Activated naive CD8-positive, alpha-beta T cell treated with anti-CD3 and anti-CD28 coated beads for 36 hours (primary cell): ENCODE measurements around the gene PICK1. TPM values are rescaled to one million over a fixed set of nuclear protein-coding genes. Genes with fewer than 3 reads are reported as not detected.
"Not testable (repeated sequence)": the region's sequence is repeated elsewhere in the genome, so short reads cannot be mapped to it uniquely, and the experiment has no call there.

Experiments used
- DNase-seq: peaks from one replicate; pipeline ENCODE4 v3.0.0; 2021
- H3K27ac Mint-ChIP-seq: one replicate; pipeline ENCODE4 v1.8.0; 2022; ENCODE audit warnings: mild to moderate bottlenecking, moderate library complexity, mixed read lengths
- H3K27me3 Mint-ChIP-seq: one replicate; pipeline ENCODE4 v1.8.0; 2022; ENCODE audit warnings: mild to moderate bottlenecking, mixed read lengths
- H3K36me3 Mint-ChIP-seq: one replicate; pipeline ENCODE4 v1.8.0; 2021; ENCODE audit warnings: mild to moderate bottlenecking, mixed read lengths
- H3K4me1 Mint-ChIP-seq: one replicate; pipeline ENCODE4 v1.8.0; 2021; ENCODE audit warnings: mixed read lengths
- H3K4me3 Mint-ChIP-seq: one replicate; pipeline ENCODE4 v1.8.0; 2022; ENCODE audit warnings: mild to moderate bottlenecking, moderate library complexity, mixed read lengths
- H3K9me3 Mint-ChIP-seq: one replicate; pipeline ENCODE4 v1.8.0; 2022; ENCODE audit warnings: mixed read lengths
- total RNA-seq, 2 experiments: library from RNA; stranded (reverse); gene quantifications; one replicate each; pipeline ENCODE4 v1.2.3, GENCODE V29; 2021

Gene PICK1
- total RNA-seq, 2 experiments from 2014 or later: 19.3 TPM

DNA sequence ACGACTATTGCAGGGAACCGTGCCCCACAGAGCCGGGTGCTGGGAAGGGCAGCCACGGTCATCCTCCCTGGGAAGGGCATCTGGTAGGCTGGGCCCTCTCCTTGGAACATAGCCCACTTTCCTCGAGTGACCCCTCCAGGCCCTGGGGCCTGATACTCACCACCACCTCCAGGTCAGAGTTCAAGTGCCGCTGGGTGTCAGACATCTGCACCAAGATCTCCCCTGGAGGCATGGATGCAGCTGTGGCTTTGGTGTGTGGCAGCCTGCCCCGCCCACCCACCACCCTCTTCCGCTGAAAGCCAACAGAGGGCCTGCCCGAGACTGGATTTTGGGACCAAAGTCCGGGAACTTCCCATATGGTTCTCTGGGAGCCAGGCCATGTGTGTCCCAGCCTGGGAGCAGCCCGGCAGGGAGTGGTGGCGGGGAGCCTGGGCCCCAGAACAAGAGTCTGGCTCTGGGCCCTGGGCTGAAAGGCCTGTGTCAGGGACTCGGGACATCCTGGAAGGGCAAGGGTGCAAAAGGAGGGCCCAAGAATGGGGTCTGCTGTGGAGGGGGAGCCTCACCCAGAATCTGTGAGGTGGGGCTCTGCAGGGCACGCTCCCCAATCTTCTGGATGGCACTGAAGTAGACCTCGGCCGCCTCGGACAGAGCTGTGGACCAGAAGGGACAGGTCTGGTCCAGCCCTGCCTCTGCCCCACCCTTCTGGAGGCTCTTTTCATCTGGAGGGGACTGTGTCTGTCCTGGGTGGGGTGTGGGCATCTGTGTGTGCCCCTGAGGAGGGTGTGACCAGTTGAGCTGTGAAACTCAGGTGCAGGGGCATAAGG is 50.7 kb downstream of the PICK1 start:
- Mint-ChIP-seq H3K9me3 (peaks cover 2% of the 10 kb centered on the region), H3K27me3 (no peaks in the 10 kb centered on the region), H3K36me3 (no peaks in the 10 kb centered on the region), H3K4me3 (no peak overlapping the region), H3K27ac (no peak overlapping the region), H3K4me1 (peaks cover 4% of the 10 kb centered on the region)
- no peak for DNase-seq

- no peak overlapping the region for H3K27ac Mint-ChIP-seq
- H3K4me3 Mint-ChIP-seq: no peak overlapping the region
- peaks cover 2% of the 10 kb centered on the region for H3K9me3 Mint-ChIP-seq
- peaks cover 4% of the 10 kb centered on the region for H3K4me1 Mint-ChIP-seq
- no peak for DNase-seq
- H3K27me3 Mint-ChIP-seq: no peaks in the 10 kb centered on the region
- no peaks in the 10 kb centered on the region for H3K36me3 Mint-ChIP-seq
Observed at GRCh38 chr22:38108561-38109319, 51.5 kb downstream of the PICK1 start.

DNA sequence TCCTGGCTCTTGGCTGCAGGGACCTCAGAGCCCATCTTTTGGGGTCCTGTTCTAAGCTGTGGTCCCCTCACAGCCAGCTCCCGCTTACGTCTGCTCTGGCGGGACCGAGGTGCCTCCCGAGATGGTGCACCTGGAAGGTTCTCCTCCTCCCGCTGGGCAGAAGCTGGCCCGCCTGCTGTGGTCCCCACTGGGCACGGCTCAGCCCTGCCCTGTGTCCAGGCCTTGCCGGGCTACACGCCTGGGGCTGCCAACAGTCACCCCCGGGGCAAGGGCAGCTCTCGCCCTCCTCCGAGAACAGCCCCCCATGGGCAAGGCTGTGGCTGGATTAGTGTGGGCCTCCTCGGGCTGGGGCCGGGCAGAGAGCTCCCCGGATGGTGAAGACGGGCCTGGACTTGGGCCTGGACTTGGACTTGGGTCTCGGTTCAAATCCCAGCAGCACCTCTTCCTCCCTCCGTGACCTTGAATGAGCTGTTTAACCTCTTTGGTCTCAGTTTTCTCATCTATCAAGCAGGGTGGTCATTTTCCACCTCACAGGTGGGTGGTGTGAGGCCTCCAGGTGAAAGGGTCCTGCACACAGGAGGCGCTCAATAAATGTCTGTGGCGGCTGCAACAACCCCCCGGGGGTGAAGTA is 52.3 kb downstream of the PICK1 start:
- Mint-ChIP-seq H3K27me3 (no peaks in the 10 kb centered on the region), H3K9me3 (peaks cover 2% of the 10 kb centered on the region), H3K36me3 (peaks cover 2% of the 10 kb centered on the region), H3K27ac (no peak overlapping the region), H3K4me1 (peaks cover 4% of the 10 kb centered on the region), H3K4me3 (peak overlapping the region; percentile 18)
- DNase-seq: no peak

DNA sequence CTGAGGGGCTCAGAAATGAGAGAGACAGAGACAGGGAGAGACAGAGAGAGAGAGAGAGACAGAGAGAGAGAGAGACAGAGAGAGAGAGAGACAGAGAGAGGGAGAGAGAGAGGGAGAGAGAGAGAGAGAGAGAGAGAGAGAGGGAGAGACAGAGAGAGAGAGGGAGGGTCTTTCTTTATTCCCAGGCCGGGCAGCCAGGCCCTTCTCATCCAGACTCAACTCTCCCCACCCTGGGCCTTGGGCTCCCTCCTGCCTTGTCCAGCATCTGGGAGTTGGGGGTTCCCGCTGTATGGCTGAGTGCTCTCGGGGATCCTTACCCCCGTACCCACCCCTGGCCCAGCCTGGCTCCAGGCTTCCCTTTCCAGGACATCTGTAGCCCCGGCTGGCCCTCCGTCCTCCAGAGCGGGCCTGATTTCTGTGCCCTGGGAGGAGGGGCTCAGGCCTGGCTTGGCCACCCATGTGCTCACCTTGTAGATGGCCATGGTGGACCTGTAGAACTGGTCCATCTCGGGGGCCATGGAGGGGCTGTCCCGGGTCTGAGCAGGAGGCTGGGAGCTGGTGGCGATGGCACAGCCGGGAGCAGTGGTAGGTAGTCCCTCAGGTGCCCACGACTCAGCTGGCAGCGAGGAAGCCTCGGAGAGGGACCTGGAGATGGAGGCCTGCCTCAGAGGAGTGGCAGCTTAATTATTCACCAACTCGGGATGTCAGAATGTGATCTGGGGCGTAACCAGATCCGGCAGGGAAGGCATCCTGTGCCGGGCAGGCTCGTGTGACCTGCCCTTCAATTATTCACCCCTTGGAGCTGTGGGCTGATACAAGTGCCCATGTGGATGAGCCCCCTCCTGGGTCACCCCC is 53.0 kb downstream of the PICK1 start, which contains the start of gene BAIAP2L2:
BAIAP2L2 (minus strand) TSS at position 677 of the 855 bp plus-strand sequence; CDS start at position 518, 159 bp downstream.
- H3K36me3 Mint-ChIP-seq: peaks cover 2% of the 10 kb centered on the region
- peak within 1 kb of the TSS; percentile 18 for H3K4me3 Mint-ChIP-seq
- H3K9me3 Mint-ChIP-seq: peaks cover 2% of the 10 kb centered on the region
- H3K27ac Mint-ChIP-seq: no peak within 1 kb of the TSS
- no peaks in the 10 kb centered on the region for H3K4me1 Mint-ChIP-seq
- DNase-seq: no peak
- no peaks in the 10 kb centered on the region for H3K27me3 Mint-ChIP-seq

DNA sequence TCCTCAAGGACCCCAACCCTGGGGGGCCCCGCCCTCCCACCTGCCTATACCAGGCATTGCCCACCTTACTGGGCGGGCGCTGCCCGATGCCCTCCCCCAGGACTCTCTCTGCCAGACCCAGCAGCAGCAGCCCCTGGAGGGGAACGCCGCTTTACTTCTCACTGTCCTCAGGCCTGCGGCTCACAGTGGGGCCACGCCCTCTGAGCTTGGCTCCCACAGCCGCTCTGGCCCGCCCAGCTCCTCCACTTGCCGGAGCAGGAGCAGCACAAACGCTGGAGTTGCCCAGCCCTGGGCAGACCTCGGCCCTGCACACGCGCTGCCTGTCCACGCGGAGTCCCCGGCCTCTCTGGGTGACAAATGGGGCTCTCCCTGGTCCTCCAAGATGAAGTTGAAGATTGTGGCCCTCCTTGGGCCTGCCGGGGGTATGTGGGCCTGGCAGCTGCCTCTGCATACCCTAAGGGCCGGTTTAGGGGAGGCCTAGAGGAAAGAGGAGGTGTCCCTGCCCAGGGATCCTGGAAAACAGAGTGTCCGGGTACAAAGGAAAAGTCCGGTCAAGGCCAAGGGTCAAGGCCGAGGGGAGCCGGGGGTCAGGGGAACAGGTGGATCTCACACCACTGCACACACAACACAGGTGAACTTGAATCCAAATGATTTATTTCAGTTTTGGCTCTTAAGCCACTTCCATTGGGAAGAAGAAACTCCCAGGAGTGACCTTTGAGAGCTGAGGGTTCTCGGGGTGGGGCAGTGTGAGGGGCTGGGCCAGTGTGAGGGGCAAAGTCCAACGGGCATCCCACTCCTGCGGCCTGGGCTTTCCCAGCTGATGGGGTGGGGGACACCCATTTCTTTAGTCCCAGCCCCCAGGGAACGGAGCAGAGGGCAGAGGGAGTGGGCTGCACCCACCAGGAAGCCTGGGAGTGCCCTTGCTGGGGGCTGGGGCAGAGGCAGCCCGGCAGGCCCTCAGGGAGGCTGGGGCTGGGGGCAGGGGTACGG is 54.0 kb downstream of the PICK1 start:
- Mint-ChIP-seq H3K36me3 (peaks cover 2% of the 10 kb centered on the region), H3K27me3 (no peaks in the 10 kb centered on the region), H3K4me1 (no peaks in the 10 kb centered on the region), H3K4me3 (no peak overlapping the region), H3K9me3 (peaks cover 2% of the 10 kb centered on the region), H3K27ac (no peak overlapping the region)
- DNase-seq: no peak

- Mint-ChIP-seq H3K4me3 (no peak overlapping the region), H3K9me3 (peaks cover 2% of the 10 kb centered on the region), H3K4me1 (no peaks in the 10 kb centered on the region), H3K27ac (no peak overlapping the region), H3K27me3 (no peaks in the 10 kb centered on the region), H3K36me3 (peaks cover 2% of the 10 kb centered on the region)
- DNase-seq: no peak
Observed at GRCh38 chr22:38111925-38112355, 54.7 kb downstream of the PICK1 start.

DNA sequence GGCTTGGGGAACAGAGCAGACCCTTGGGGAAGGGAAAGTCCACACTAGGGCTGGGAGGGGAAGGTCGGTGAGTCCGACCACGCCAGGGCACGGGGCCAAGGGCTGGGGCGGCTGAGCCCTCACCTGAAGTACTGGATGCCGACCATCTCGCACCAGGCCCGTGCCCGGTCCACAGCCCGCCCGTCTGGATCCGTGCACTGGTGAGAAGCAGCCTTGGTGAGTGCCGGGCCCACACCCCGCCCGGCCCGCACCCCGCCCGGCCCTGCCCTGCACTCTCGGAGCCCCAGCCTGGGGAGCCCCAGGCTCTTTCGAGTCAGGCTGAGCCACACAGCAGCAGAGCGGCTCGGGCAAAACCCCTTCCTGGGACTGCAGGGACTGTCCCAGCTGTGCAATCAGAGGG is 55.2 kb downstream of the PICK1 start:
- Mint-ChIP-seq H3K9me3 (peaks cover 2% of the 10 kb centered on the region), H3K27me3 (no peaks in the 10 kb centered on the region), H3K36me3 (peaks cover 2% of the 10 kb centered on the region), H3K27ac (no peak overlapping the region), H3K4me3 (no peak overlapping the region), H3K4me1 (no peaks in the 10 kb centered on the region)
- no peak for DNase-seq

DNA sequence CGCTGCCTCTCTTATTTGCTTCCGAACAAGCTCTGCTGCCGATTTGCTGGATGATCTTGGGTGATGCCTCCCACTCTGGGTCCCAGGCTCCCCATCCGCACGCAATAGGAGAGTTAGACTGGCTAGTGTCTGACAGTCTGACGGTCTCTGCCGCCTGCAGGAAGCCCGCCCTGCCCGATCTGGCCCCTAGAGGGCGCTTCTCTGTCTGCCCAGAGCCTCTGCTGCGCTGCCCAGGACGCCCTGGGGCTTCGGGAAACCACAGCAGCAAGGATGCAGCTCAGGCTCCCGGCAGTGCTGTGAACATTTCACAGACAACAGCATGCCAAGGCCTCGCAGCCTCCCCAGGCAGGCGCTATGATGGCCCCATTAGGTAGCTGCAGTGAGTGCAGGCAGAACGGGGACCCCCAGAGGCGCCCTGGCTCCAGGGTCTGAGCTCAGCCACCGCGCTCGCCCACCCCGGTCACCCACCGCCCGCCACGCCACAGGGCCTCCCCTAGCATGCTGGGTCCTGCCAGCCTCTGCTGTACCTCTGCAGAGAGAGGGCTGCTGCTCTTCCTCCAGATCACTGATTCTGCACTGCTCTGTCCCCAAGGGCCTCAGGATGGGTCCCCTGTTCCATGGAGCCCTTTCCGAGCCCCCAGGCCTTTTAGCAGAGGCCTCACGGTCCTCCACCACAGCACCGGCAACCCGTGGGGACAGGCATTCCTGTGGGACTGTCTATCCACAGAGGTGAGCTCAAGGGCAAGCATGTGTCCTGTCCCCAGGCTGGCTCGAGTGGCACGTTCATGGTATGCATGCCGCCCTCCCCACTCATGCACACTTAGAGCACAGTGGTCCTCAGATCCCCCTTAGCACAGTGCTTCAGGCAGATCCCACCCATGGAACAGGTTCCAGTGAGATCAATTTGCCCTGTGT is 57.5 kb downstream of the PICK1 start:
- H3K27me3 Mint-ChIP-seq: no peaks in the 10 kb centered on the region
- H3K4me3 Mint-ChIP-seq: no peak overlapping the region
- H3K27ac Mint-ChIP-seq: no peak overlapping the region

GRCh38 chr22:38115423-38116205 is 58.4 kb downstream of the PICK1 start:
- Mint-ChIP-seq H3K36me3 (peaks cover 3% of the 10 kb centered on the region), H3K27ac (no peak overlapping the region), H3K9me3 (no peaks in the 10 kb centered on the region), H3K27me3 (no peaks in the 10 kb centered on the region), H3K4me1 (no peaks in the 10 kb centered on the region), H3K4me3 (no peak overlapping the region)
- DNase-seq: no peak

More for the DNA sequence above, 57.5 kb downstream of the PICK1 start:
- peak; percentile 77 for DNase-seq
- peaks cover 3% of the 10 kb centered on the region for H3K36me3 Mint-ChIP-seq
- peaks cover 1% of the 10 kb centered on the region for H3K9me3 Mint-ChIP-seq
- no peaks in the 10 kb centered on the region for H3K4me1 Mint-ChIP-seq

DNA sequence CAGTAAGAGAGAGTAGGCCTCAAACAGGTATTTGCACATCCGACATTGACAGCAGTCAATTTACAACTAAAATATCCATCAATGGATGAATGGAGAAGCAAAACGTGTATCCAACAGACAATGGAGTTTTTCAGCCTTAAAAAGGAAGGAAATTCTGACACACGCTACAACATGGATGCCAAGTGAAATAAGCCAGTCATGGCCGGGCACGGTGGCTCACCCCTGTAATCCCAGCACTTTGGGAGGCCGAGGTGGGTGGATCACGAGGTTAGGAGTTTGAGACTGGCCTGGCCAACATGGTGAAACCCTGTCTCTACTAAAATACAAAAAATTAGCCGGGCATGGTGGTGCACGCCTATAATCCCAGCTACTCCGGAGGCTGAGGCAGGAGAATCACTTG is 60.4 kb downstream of the PICK1 start:
- H3K27me3 Mint-ChIP-seq, H3K36me3 Mint-ChIP-seq, H3K4me1 Mint-ChIP-seq, DNase-seq, H3K9me3 Mint-ChIP-seq, H3K27ac Mint-ChIP-seq, H3K4me3 Mint-ChIP-seq: not testable (repeated sequence)

- Mint-ChIP-seq H3K9me3 (no peaks in the 10 kb centered on the region), H3K27ac (no peak overlapping the region), H3K4me1 (no peaks in the 10 kb centered on the region), H3K4me3 (no peak overlapping the region), H3K27me3 (no peaks in the 10 kb centered on the region), H3K36me3 (peaks cover 3% of the 10 kb centered on the region)
- no peak for DNase-seq
Observed at GRCh38 chr22:38118182-38118581, 61.0 kb downstream of the PICK1 start.

- DNase-seq, H3K27ac Mint-ChIP-seq, H3K36me3 Mint-ChIP-seq, H3K27me3 Mint-ChIP-seq, H3K4me3 Mint-ChIP-seq, H3K9me3 Mint-ChIP-seq, H3K4me1 Mint-ChIP-seq: not testable (repeated sequence)
Observed at GRCh38 chr22:38118747-38119146, 61.5 kb downstream of the PICK1 start.
